ENCODE data around the gene FHOD3.

The FHOD3 gene

DNA sequence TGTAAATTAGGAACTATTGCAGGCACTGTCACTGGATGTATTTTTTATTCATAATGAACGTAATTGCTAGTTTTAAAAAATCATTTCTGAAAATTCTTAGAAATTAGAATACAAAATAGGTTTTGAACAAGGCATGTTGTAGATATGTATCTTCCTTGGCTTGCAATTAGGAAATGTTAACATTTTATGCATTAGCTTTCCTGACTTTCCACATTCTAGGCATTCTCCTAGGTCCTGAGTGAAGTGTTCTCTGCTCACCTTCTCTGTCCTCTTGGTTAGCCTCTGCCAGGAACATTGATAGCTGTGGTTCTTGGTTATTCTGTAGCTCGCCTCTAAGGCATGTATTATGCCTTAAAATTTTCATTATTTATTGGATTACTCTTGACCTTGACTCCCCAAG lies 130.3 kb downstream of the FHOD3 start:
- H3K4me3 ChIP-seq (ENCODE audit: low read length, poor library complexity, severe bottlenecking): no peak overlapping the region
- TF ChIP-seq EZH2phosphoT487 (IDR thresholded peaks at IDR 0.05; ENCODE audit: borderline replicate concordance): no peak
- TF ChIP-seq, protein P1, sequence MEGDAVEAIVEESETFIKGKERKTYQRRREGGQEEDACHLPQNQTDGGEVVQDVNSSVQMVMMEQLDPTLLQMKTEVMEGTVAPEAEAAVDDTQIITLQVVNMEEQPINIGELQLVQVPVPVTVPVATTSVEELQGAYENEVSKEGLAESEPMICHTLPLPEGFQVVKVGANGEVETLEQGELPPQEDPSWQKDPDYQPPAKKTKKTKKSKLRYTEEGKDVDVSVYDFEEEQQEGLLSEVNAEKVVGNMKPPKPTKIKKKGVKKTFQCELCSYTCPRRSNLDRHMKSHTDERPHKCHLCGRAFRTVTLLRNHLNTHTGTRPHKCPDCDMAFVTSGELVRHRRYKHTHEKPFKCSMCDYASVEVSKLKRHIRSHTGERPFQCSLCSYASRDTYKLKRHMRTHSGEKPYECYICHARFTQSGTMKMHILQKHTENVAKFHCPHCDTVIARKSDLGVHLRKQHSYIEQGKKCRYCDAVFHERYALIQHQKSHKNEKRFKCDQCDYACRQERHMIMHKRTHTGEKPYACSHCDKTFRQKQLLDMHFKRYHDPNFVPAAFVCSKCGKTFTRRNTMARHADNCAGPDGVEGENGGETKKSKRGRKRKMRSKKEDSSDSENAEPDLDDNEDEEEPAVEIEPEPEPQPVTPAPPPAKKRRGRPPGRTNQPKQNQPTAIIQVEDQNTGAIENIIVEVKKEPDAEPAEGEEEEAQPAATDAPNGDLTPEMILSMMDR (conservative IDR thresholded peaks at IDR 0.05; ENCODE audit: low read length): no peak
- H3K79me2 ChIP-seq (ENCODE audit: insufficient read depth, low read length): no peaks in the 10 kb centered on the region
- H3F3A ChIP-seq (ENCODE audit: low read depth): no peaks in the 10 kb centered on the region
- no peak overlapping the region for H3K4me2 ChIP-seq (ENCODE audit: low read depth, low read length, poor library complexity, severe bottlenecking)
- H3K36me3 ChIP-seq (ENCODE audit: insufficient read depth, low read length): no peaks in the 10 kb centered on the region
- no peak overlapping the region for H3K9ac ChIP-seq (ENCODE audit: low read depth, low read length, poor library complexity, severe bottlenecking)
- no peaks in the 10 kb centered on the region for H3K4me1 ChIP-seq (ENCODE audit: insufficient read depth, low read length, poor library complexity, severe bottlenecking)
- H2AFZ ChIP-seq (ENCODE audit: low read length): no peak overlapping the region
- H3K9me2 ChIP-seq (replicated peaks; ENCODE audit: low read depth, low read length): no peaks in the 10 kb centered on the region
- no peaks in the 10 kb centered on the region for H3K9me3 ChIP-seq (ENCODE audit: insufficient read depth, low read depth, low read length)
- H3K27me3 ChIP-seq (ENCODE audit: insufficient read depth, low read length, poor library complexity, severe bottlenecking): no peaks in the 10 kb centered on the region
- no peaks in the 10 kb centered on the region for H4K20me1 ChIP-seq (ENCODE audit: insufficient read depth, low read length, poor library complexity, severe bottlenecking)

DNA sequence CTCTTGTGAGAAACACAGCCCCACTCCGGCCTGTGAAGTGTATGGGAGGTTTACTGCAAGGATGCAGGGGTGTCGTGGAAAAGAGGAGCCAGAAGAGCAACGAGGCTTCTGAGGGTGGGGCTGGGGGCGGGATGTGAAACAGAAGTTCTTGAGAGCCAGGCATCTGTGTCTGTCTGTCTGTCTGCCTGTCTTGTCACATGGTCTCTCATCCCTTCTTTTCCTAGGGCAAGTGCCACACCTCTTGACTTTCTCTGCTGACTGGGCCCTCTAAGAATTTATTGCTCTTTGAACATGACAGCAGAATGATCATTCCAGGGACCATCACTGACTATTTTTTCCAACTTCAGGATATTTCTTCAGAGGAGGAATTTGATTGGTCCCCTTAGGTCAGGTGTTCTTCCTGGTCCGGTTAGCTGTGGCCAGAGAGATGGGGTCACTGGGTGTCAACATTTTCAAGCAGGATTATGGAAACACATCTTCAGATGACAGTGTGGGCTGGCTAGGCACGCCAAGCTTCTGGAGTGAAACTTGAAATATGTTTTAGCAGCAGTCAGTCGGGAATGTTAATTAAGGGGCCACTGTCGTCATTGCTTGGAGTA lies 131.0 kb downstream of the FHOD3 start:
- Histone ChIP-seq H3K4me3 (ENCODE audit: low read length, poor library complexity, severe bottlenecking) (no peak overlapping the region), H3K9me2 (replicated peaks; ENCODE audit: low read depth, low read length) (no peaks in the 10 kb centered on the region), H3K9ac (ENCODE audit: low read depth, low read length, poor library complexity, severe bottlenecking) (no peak overlapping the region), H3K27me3 (ENCODE audit: insufficient read depth, low read length, poor library complexity, severe bottlenecking) (no peaks in the 10 kb centered on the region), H3K9me3 (ENCODE audit: insufficient read depth, low read depth, low read length) (no peaks in the 10 kb centered on the region), H3K79me2 (ENCODE audit: insufficient read depth, low read length) (no peaks in the 10 kb centered on the region), H3K4me2 (ENCODE audit: low read depth, low read length, poor library complexity, severe bottlenecking) (no peak overlapping the region), H3K4me1 (ENCODE audit: insufficient read depth, low read length, poor library complexity, severe bottlenecking) (no peaks in the 10 kb centered on the region), H2AFZ (ENCODE audit: low read length) (no peak overlapping the region), H3F3A (ENCODE audit: low read depth) (no peaks in the 10 kb centered on the region), H3K36me3 (ENCODE audit: insufficient read depth, low read length) (no peaks in the 10 kb centered on the region), H4K20me1 (ENCODE audit: insufficient read depth, low read length, poor library complexity, severe bottlenecking) (no peaks in the 10 kb centered on the region)
- TF ChIP-seq EZH2phosphoT487 (IDR thresholded peaks at IDR 0.05; ENCODE audit: borderline replicate concordance): no peak
- TF ChIP-seq, protein P1 (conservative IDR thresholded peaks at IDR 0.05; ENCODE audit: low read length): no peak

DNA sequence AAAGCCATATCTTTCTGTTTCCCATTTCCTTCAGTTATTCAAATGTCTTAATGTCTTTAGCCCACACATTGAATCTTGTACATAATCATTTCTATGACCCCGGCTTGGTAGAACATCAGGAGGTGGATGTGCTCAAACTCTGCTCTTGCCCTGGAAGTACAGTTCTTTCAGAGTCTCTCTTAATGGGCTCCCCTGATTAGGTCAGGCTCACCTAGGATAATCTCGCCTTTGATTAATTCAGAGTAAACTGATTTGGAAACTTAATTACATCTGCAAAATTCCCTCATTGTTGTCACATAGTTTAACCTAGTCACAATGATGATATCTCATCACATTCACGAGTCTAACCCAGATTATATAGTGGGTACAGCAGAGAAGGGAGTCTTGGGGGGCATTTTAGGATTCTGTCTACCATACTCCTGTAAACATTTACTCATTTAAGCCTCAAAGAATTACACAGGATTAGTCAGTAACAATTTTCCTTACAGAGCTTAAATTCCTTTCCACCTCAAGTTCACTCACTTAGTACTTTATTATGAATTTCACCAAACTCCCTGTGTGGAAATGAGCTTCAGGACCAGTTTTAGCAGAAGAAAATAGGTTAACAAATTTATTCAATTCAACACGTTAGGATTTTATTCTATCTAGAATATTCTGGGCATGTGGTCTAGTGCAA lies 135.5 kb downstream of the FHOD3 start:
- no peaks in the 10 kb centered on the region for H4K20me1 ChIP-seq (ENCODE audit: insufficient read depth, low read length, poor library complexity, severe bottlenecking)
- H3K9ac ChIP-seq (ENCODE audit: low read depth, low read length, poor library complexity, severe bottlenecking): no peak overlapping the region
- H3K36me3 ChIP-seq (ENCODE audit: insufficient read depth, low read length): no peaks in the 10 kb centered on the region
- no peak overlapping the region for H3K4me2 ChIP-seq (ENCODE audit: low read depth, low read length, poor library complexity, severe bottlenecking)
- no peaks in the 10 kb centered on the region for H3K79me2 ChIP-seq (ENCODE audit: insufficient read depth, low read length)
- no peaks in the 10 kb centered on the region for H3K27me3 ChIP-seq (ENCODE audit: insufficient read depth, low read length, poor library complexity, severe bottlenecking)
- H3K9me2 ChIP-seq (replicated peaks; ENCODE audit: low read depth, low read length): no peaks in the 10 kb centered on the region
- no peaks in the 10 kb centered on the region for H3F3A ChIP-seq (ENCODE audit: low read depth)
- no peak overlapping the region for H2AFZ ChIP-seq (ENCODE audit: low read length)
- no peak overlapping the region for H3K4me3 ChIP-seq (ENCODE audit: low read length, poor library complexity, severe bottlenecking)
- H3K9me3 ChIP-seq (ENCODE audit: insufficient read depth, low read depth, low read length): no peaks in the 10 kb centered on the region
- no peaks in the 10 kb centered on the region for H3K4me1 ChIP-seq (ENCODE audit: insufficient read depth, low read length, poor library complexity, severe bottlenecking)
- TF ChIP-seq, protein P1 (conservative IDR thresholded peaks at IDR 0.05; ENCODE audit: low read length): no peak
- TF ChIP-seq EZH2phosphoT487 (IDR thresholded peaks at IDR 0.05; ENCODE audit: borderline replicate concordance): no peak
